GM23338 (cell line): ENCODE data around the gene MPP3. TPM values are rescaled to one million over a fixed set of nuclear protein-coding genes. Genes with fewer than 3 reads are reported as not detected.

ENCODE experiments used
- ATAC-seq: fragments of 200-7000 bp; cut with Tn5 transposase; 3 replicates; pipeline ENCODE4 v1.9.1; 2020
- DNase-seq: peaks from one replicate; pipeline ENCODE4 v3.0.0-alpha.2; 2015; ENCODE audit warnings: low spot score
- H2AFZ ChIP-seq: fragments of 200-600 bp; sonication (generic); 2 replicates; pipeline ENCODE4 v1.8.0; 2016; ENCODE audit warnings: antibody characterized with exemption, mild to moderate bottlenecking, moderate library complexity
- H3F3A ChIP-seq: fragments of 200-600 bp; sonication (generic); replicated peaks from 2 replicates; pipeline ENCODE4 v1.8.0; 2017; ENCODE audit warnings: antibody characterized with exemption, mixed run types, low read depth
- H3K27ac ChIP-seq: fragments of 200-600 bp; sonication (generic); 2 replicates; pipeline ENCODE4 v1.6.1; 2016; ENCODE audit warnings: low read depth
- H3K27me3 ChIP-seq: fragments of 200-600 bp; sonication (generic); 2 replicates; pipeline ENCODE4 v1.8.0; 2016; ENCODE audit warnings: mild to moderate bottlenecking, mixed run types, moderate library complexity; ENCODE audit not compliant: insufficient read depth
- H3K36me3 ChIP-seq: fragments of 200-600 bp; sonication (generic); 2 replicates; pipeline ENCODE4 v1.8.0; 2016; ENCODE audit warnings: mild to moderate bottlenecking; ENCODE audit not compliant: insufficient read depth
- H3K4me1 ChIP-seq: fragments of 200-600 bp; sonication (generic); 2 replicates; pipeline ENCODE4 v1.8.0; 2016; ENCODE audit warnings: mild to moderate bottlenecking, moderate library complexity; ENCODE audit not compliant: insufficient read depth
- H3K4me2 ChIP-seq: fragments of 200-600 bp; sonication (generic); 2 replicates; pipeline ENCODE4 v1.7.1; 2017; ENCODE audit warnings: mixed run types
- H3K4me3 ChIP-seq: fragments of 200-600 bp; sonication (generic); 2 replicates; pipeline ENCODE4 v1.6.1; 2016; ENCODE audit warnings: mixed run types
- H3K79me2 ChIP-seq: fragments of 200-600 bp; sonication (generic); replicated peaks from 2 replicates; pipeline ENCODE4 v1.8.0; 2017; ENCODE audit warnings: mild to moderate bottlenecking; ENCODE audit not compliant: insufficient read depth
- H3K9me2 ChIP-seq: fragments of 200-600 bp; sonication (generic); 2 replicates; pipeline ENCODE4 v1.8.0; 2017; ENCODE audit not compliant: insufficient read depth
- H4K20me1 ChIP-seq: fragments of 200-600 bp; sonication (generic); replicated peaks from 2 replicates; pipeline ENCODE4 v1.8.0; 2017; ENCODE audit warnings: mild to moderate bottlenecking; ENCODE audit not compliant: insufficient read depth
- H3K27ac Mint-ChIP-seq: 2 replicates; pipeline ENCODE4 v1.8.0; 2020; ENCODE audit warnings: inconsistent platforms, mild to moderate bottlenecking, moderate library complexity, mixed read lengths
- H3K27me3 Mint-ChIP-seq: 3 replicates; pipeline ENCODE4 v1.8.0; 2022; ENCODE audit warnings: low read depth, mild to moderate bottlenecking, moderate library complexity, mixed read lengths, inconsistent platforms; ENCODE audit not compliant: insufficient read depth, poor library complexity
- H3K36me3 Mint-ChIP-seq: 3 replicates; pipeline ENCODE4 v1.8.0; 2021; ENCODE audit warnings: low read depth, mild to moderate bottlenecking, inconsistent platforms, moderate library complexity, mixed read lengths
- H3K4me1 Mint-ChIP-seq: 3 replicates; pipeline ENCODE4 v1.8.0; 2020; ENCODE audit warnings: mild to moderate bottlenecking, inconsistent platforms, mixed read lengths
- H3K4me3 Mint-ChIP-seq: 3 replicates; pipeline ENCODE4 v1.8.0; 2021; ENCODE audit warnings: moderate library complexity, mild to moderate bottlenecking, inconsistent platforms, mixed read lengths
- H3K9me3 Mint-ChIP-seq: 3 replicates; pipeline ENCODE4 v1.8.0; 2020; ENCODE audit warnings: moderate library complexity, mild to moderate bottlenecking, inconsistent platforms, mixed read lengths
- CREB1 ChIP-seq: fragments of 250-450 bp; sonication (Bioruptor Pico); IDR thresholded peaks from 2 replicates; pipeline ENCODE4 v1.5.0; 2020; ENCODE audit warnings: low read depth, mild to moderate bottlenecking, moderate library complexity
- CTCF ChIP-seq, 2 experiments: fragments of 200-600 bp in 1 of 2; sonication (generic) in 1 of 2; conservative IDR thresholded peaks; 2 replicates each; pipeline versions ENCODE4 v1.5.1 to v1.6.1; 2016 to 2017; ENCODE audit warnings: antibody characterized with exemption in 2 of 2, low read depth in 2 of 2, mild to moderate bottlenecking in 2 of 2, moderate library complexity in 1 of 2
- EZH2 ChIP-seq: fragments of 200-600 bp; sonication (generic); IDR thresholded peaks from one replicate; pipeline ENCODE4 v1.8.0; 2017; ENCODE audit warnings: antibody characterized with exemption, mild to moderate bottlenecking, low read depth; ENCODE audit not compliant: unreplicated experiment
- EZH2phosphoT487 ChIP-seq: fragments of 200-600 bp; sonication (generic); IDR thresholded peaks from one replicate; pipeline ENCODE4 v1.8.1; 2018; ENCODE audit warnings: antibody characterized with exemption; ENCODE audit not compliant: unreplicated experiment
- JUNB ChIP-seq: IDR thresholded peaks from one replicate; pipeline ENCODE4 v1.6.1; 2016; ENCODE audit warnings: antibody characterized with exemption; ENCODE audit not compliant: unreplicated experiment
- POLR2AphosphoS5 ChIP-seq: IDR thresholded peaks from 2 replicates; pipeline ENCODE4 v1.6.1; 2016; ENCODE audit warnings: antibody characterized with exemption, low read depth
- STAT1 ChIP-seq: IDR thresholded peaks from one replicate; pipeline ENCODE4 v1.6.1; 2016; ENCODE audit warnings: antibody characterized with exemption; ENCODE audit not compliant: unreplicated experiment
- ZNF114 ChIP-seq: fragments of 250-450 bp; sonication (Bioruptor Pico); IDR thresholded peaks from 2 replicates; pipeline ENCODE4 v1.5.0; 2020; ENCODE audit warnings: mild to moderate bottlenecking, moderate library complexity
- ZNF331 ChIP-seq: fragments of 250-450 bp; sonication (Bioruptor Pico); IDR thresholded peaks from 2 replicates; pipeline ENCODE4 v1.5.0; 2020; ENCODE audit warnings: low read depth, mild to moderate bottlenecking, moderate library complexity
- ZNF462 ChIP-seq: fragments of 250-450 bp; sonication (Bioruptor Pico); IDR thresholded peaks from 2 replicates; pipeline ENCODE4 v1.5.0; 2020; ENCODE audit warnings: mild to moderate bottlenecking, moderate library complexity
- polyA plus RNA-seq: library from polyadenylated mRNA; unstranded; fragments of >200 nt; fragmentation: Nextera tagmentation; extraction: Ambion mirVana; gene quantifications from 2 replicates; pipeline ENCODE4 v1.2.1, GENCODE V29; 2016
- total RNA-seq: library from RNA; depleted of rRNA; stranded (reverse); fragments of >200 nt; shearing (Covaris generic); gene quantifications from 2 replicates; pipeline ENCODE4 v1.2.3, GENCODE V29; 2014

MPP3 gene
- total and polyA plus RNA-seq, 2 experiments from 2014 or later = 6.6 to 7.4 TPM

GRCh38 chr17:43852571-43852970 is 19.6 kb upstream of the MPP3 start (continued):
- no peak for TF ChIP-seq ZNF462 (CRISPR knock-in tag)
- no peak for TF ChIP-seq JUNB

- H3K27me3 Mint-ChIP-seq = peaks cover 6% of the 10 kb centered on the region
- no peaks in the 10 kb centered on the region for H3K36me3 ChIP-seq
- no peak for DNase-seq
- H3K4me1 Mint-ChIP-seq = peaks cover 18% of the 10 kb centered on the region
- H3K27me3 ChIP-seq = peaks cover 10% of the 10 kb centered on the region; the same call in 1 of the 2 replicates
- H3K27ac Mint-ChIP-seq = no peak overlapping the region
- H3K4me2 ChIP-seq = no peak overlapping the region
- H3K4me3 Mint-ChIP-seq = no peak overlapping the region
- H2AFZ ChIP-seq = no peak overlapping the region
- no peaks in the 10 kb centered on the region for H3K79me2 ChIP-seq
- no peak overlapping the region for H3K27ac ChIP-seq
- no peak overlapping the region for H3K4me3 ChIP-seq
- no peaks in the 10 kb centered on the region for H3K36me3 Mint-ChIP-seq
- ATAC-seq = no peak
- H3K9me3 Mint-ChIP-seq = no peaks in the 10 kb centered on the region
- peaks cover 11% of the 10 kb centered on the region; the same call in 1 of the 2 replicates for H3K4me1 ChIP-seq
- no peaks in the 10 kb centered on the region for H3F3A ChIP-seq
- H3K9me2 ChIP-seq = no peaks in the 10 kb centered on the region
- no peaks in the 10 kb centered on the region for H4K20me1 ChIP-seq
- no peak for TF ChIP-seq ZNF114 (CRISPR knock-in tag)
- TF ChIP-seq CTCF (conservative IDR thresholded peaks at IDR 0.05; ENCODE audit: low read depth in 2 of 2) = no peak
- no peak for TF ChIP-seq CREB1 (CRISPR knock-in tag)
- no peak for TF ChIP-seq POLR2AphosphoS5
- TF ChIP-seq EZH2phosphoT487 = no peak
- no peak for TF ChIP-seq ZNF331 (CRISPR knock-in tag)
- TF ChIP-seq JUNB = no peak
- no peak for TF ChIP-seq EZH2
- no peak for TF ChIP-seq STAT1
Observed at GRCh38 chr17:43849116-43849515, 16.2 kb upstream of the MPP3 start.
